Neural progenitor cell (in vitro differentiated cells): Measurements from ENCODE around the gene SAP30. TPM values are rescaled to one million over a fixed set of nuclear protein-coding genes. Genes with fewer than 3 reads are reported as not detected.

ENCODE experiments used
- DNase-seq: peaks from one replicate; pipeline ENCODE4 v3.0.0-alpha.2; 2016; ENCODE audit warnings: low spot score
- H2AFZ ChIP-seq: fragments of 200-600 bp; sonication (generic); replicated peaks from 2 replicates; pipeline ENCODE4 v1.6.1; 2016; ENCODE audit warnings: antibody characterized with exemption
- H3F3A ChIP-seq: fragments of 200-600 bp; sonication (generic); 2 replicates; pipeline ENCODE4 v1.6.1; 2016; ENCODE audit warnings: antibody characterized with exemption, low read depth
- H3K27ac ChIP-seq: fragments of 200-600 bp; sonication (generic); 2 replicates; pipeline ENCODE4 v1.5.1; 2016; ENCODE audit warnings: mild to moderate bottlenecking
- H3K27me3 ChIP-seq: fragments of 200-600 bp; sonication (generic); 2 replicates; pipeline ENCODE4 v1.6.1; 2016; ENCODE audit warnings: mild to moderate bottlenecking, moderate library complexity
- H3K36me3 ChIP-seq: fragments of 200-600 bp; sonication (generic); 2 replicates; pipeline ENCODE4 v1.5.1; 2016
- H3K4me1 ChIP-seq: fragments of 200-600 bp; sonication (generic); 2 replicates; pipeline ENCODE4 v1.6.1; 2016; ENCODE audit warnings: mixed run types
- H3K4me2 ChIP-seq: fragments of 200-600 bp; sonication (generic); 2 replicates; pipeline ENCODE4 v1.6.1; 2016
- H3K4me3 ChIP-seq: fragments of 200-600 bp; sonication (generic); 2 replicates; pipeline ENCODE4 v1.5.1; 2016
- H3K79me2 ChIP-seq: fragments of 200-600 bp; sonication (generic); 2 replicates; pipeline ENCODE4 v1.6.1; 2016; ENCODE audit warnings: low read depth
- H3K9ac ChIP-seq: fragments of 200-600 bp; sonication (generic); 2 replicates; pipeline ENCODE4 v1.6.1; 2016
- H3K9me3 ChIP-seq: fragments of 200-600 bp; sonication (generic); 2 replicates; pipeline ENCODE4 v1.5.1; 2016; ENCODE audit warnings: low read depth
- H4K20me1 ChIP-seq: fragments of 200-600 bp; sonication (generic); 2 replicates; pipeline ENCODE4 v1.6.1; 2016; ENCODE audit warnings: low read depth
- H3K27ac Mint-ChIP-seq: 3 replicates; pipeline ENCODE4 v1.8.0; 2021; ENCODE audit warnings: mixed read lengths
- H3K27me3 Mint-ChIP-seq: 2 replicates; pipeline ENCODE4 v1.8.0; 2022; ENCODE audit warnings: low read depth, mild to moderate bottlenecking, inconsistent platforms, moderate library complexity, mixed read lengths; ENCODE audit not compliant: insufficient read depth
- H3K36me3 Mint-ChIP-seq: 3 replicates; pipeline ENCODE4 v1.8.0; 2021; ENCODE audit warnings: mixed read lengths
- H3K4me1 Mint-ChIP-seq: 3 replicates; pipeline ENCODE4 v1.8.0; 2021; ENCODE audit warnings: mixed read lengths
- H3K4me3 Mint-ChIP-seq: 3 replicates; pipeline ENCODE4 v1.8.0; 2021; ENCODE audit warnings: mild to moderate bottlenecking, moderate library complexity, mixed read lengths
- H3K9me3 Mint-ChIP-seq: 3 replicates; pipeline ENCODE4 v1.8.0; 2020; ENCODE audit warnings: mixed read lengths
- CTCF ChIP-seq: fragments of 200-600 bp; sonication (generic); IDR thresholded peaks from 2 replicates; pipeline ENCODE4 v1.5.1; 2017; ENCODE audit warnings: antibody characterized with exemption, mild to moderate bottlenecking
- EZH2 ChIP-seq: fragments of 200-600 bp; sonication (generic); IDR thresholded peaks from 2 replicates; pipeline ENCODE4 v1.6.1; 2017; ENCODE audit warnings: antibody characterized with exemption, mild to moderate bottlenecking, moderate library complexity
- EZH2phosphoT487 ChIP-seq: fragments of 200-600 bp; sonication (generic); IDR thresholded peaks from 2 replicates; pipeline ENCODE4 v1.6.1; 2017; ENCODE audit warnings: antibody characterized with exemption
- total RNA-seq: library from RNA; depleted of rRNA; stranded (reverse); fragments of >200 nt; gene quantifications from 2 replicates; pipeline ENCODE4 v1.2.3, GENCODE V29; 2015; ENCODE audit warnings: low replicate concordance

The SAP30 gene
- total RNA-seq, 1 donor from 2014 or later = 63.5 TPM

- peaks cover 5% of the 10 kb centered on the region for H3K4me1 Mint-ChIP-seq
- no peaks in the 10 kb centered on the region for H3K27me3 ChIP-seq
- H3K4me1 ChIP-seq = peaks cover 17% of the 10 kb centered on the region
- no peak for TF ChIP-seq CTCF
- TF ChIP-seq EZH2phosphoT487 = no peak
- no peak for TF ChIP-seq EZH2
- no peaks in the 10 kb centered on the region for H3K9me3 ChIP-seq
- H3K4me3 Mint-ChIP-seq = no peak overlapping the region
- no peak for DNase-seq
- H3K79me2 ChIP-seq = no peaks in the 10 kb centered on the region
- no peak overlapping the region for H3K9ac ChIP-seq
- H3K36me3 ChIP-seq = peaks cover 3% of the 10 kb centered on the region
- no peak overlapping the region for H3K4me3 ChIP-seq
- no peaks in the 10 kb centered on the region for H3K27me3 Mint-ChIP-seq
- H3K9me3 Mint-ChIP-seq = no peaks in the 10 kb centered on the region
- peaks cover 11% of the 10 kb centered on the region for H3K36me3 Mint-ChIP-seq
- no peak overlapping the region for H2AFZ ChIP-seq
- H4K20me1 ChIP-seq = peaks cover 14% of the 10 kb centered on the region
- H3F3A ChIP-seq = peaks cover 9% of the 10 kb centered on the region
- H3K4me2 ChIP-seq = no peak overlapping the region
- H3K27ac ChIP-seq = no peak overlapping the region
- H3K27ac Mint-ChIP-seq = no peak overlapping the region
Observed at GRCh38 chr4:173381610-173382009, 10.9 kb downstream of the SAP30 start.

- Histone ChIP-seq H3K36me3 (no peaks in the 10 kb centered on the region), H3K9ac (no peak overlapping the region), H3K27me3 (no peaks in the 10 kb centered on the region), H3F3A (peaks cover 9% of the 10 kb centered on the region), H3K4me3 (no peak overlapping the region), H3K4me2 (no peak overlapping the region), H3K9me3 (no peaks in the 10 kb centered on the region), H3K27ac (no peak overlapping the region), H4K20me1 (peaks cover 14% of the 10 kb centered on the region), H3K79me2 (no peaks in the 10 kb centered on the region), H2AFZ (no peak overlapping the region), H3K4me1 (peaks cover 17% of the 10 kb centered on the region)
- Mint-ChIP-seq H3K27ac (no peak overlapping the region), H3K4me1 (peaks cover 5% of the 10 kb centered on the region), H3K9me3 (no peaks in the 10 kb centered on the region), H3K4me3 (no peak overlapping the region), H3K36me3 (peaks cover 11% of the 10 kb centered on the region), H3K27me3 (no peaks in the 10 kb centered on the region)
- TF ChIP-seq CTCF (no peak), EZH2phosphoT487 (no peak), EZH2 (no peak)
- no peak for DNase-seq
Observed at GRCh38 chr4:173382349-173382748, 11.6 kb downstream of the SAP30 start.

GRCh38 chr4:173386751-173387150 is 16.0 kb downstream of the SAP30 start:
- H3K4me2 ChIP-seq = no peak overlapping the region
- Mint-ChIP-seq H3K27me3 (no peaks in the 10 kb centered on the region), H3K36me3 (peaks cover 2% of the 10 kb centered on the region), H3K4me3 (no peak overlapping the region), H3K4me1 (no peaks in the 10 kb centered on the region), H3K9me3 (no peaks in the 10 kb centered on the region), H3K27ac (no peak overlapping the region)
- H3K27ac ChIP-seq = no peak overlapping the region
- no peak overlapping the region for H2AFZ ChIP-seq
- no peaks in the 10 kb centered on the region for H3F3A ChIP-seq
- no peak overlapping the region for H3K4me3 ChIP-seq
- no peaks in the 10 kb centered on the region for H3K36me3 ChIP-seq
- no peaks in the 10 kb centered on the region for H3K27me3 ChIP-seq
- TF ChIP-seq EZH2phosphoT487 = no peak
- no peak for TF ChIP-seq EZH2
- no peak for TF ChIP-seq CTCF
- no peak overlapping the region for H3K9ac ChIP-seq
- DNase-seq = no peak
- H3K79me2 ChIP-seq = no peaks in the 10 kb centered on the region
- H3K9me3 ChIP-seq = no peaks in the 10 kb centered on the region
- H4K20me1 ChIP-seq = no peaks in the 10 kb centered on the region
- H3K4me1 ChIP-seq = peaks cover 1% of the 10 kb centered on the region
